CD14-positive monocyte (primary cell): Measurements from ENCODE around the gene SPON2. TPM values are rescaled to one million over a fixed set of nuclear protein-coding genes. Genes with fewer than 3 reads are reported as not detected.

Experiments used
- DNase-seq, 3 donors: peaks; one replicate each; pipeline ENCODE4 v3.0.0-alpha.2; 2011 to 2022
- H2AFZ ChIP-seq: 2 replicates; pipeline ENCODE4 v1.6.0; 2012; ENCODE audit warnings: mild to moderate bottlenecking, low read depth, low read length, inconsistent platforms; ENCODE audit not compliant: insufficient read depth, poor library complexity, severe bottlenecking
- H3K27ac ChIP-seq, 2 donors: 1 replicate in 1 of 2; 2 replicates in 1 of 2; pipeline ENCODE4 v1.5.1; 2012 to 2013; ENCODE audit warnings: low read length in 2 of 2, control low read depth in 1 of 2, inconsistent platforms in 1 of 2, low read depth in 1 of 2, mild to moderate bottlenecking in 1 of 2
- H3K27me3 ChIP-seq, 2 donors: one replicate each; pipeline versions ENCODE4 v1.6.0 to v1.6.1; 2011 to 2013; ENCODE audit warnings: low read length in 2 of 2; ENCODE audit not compliant: control insufficient read depth in 2 of 2, insufficient read depth in 2 of 2
- H3K36me3 ChIP-seq, 2 donors: replicated peaks in 1 of 2; 1 replicate in 1 of 2; 2 replicates in 1 of 2; pipeline versions ENCODE4 v1.5.1 to v1.6.1; 2012 to 2013; ENCODE audit warnings: low read length in 2 of 2, control low read depth in 1 of 2, inconsistent platforms in 1 of 2, mild to moderate bottlenecking in 1 of 2; ENCODE audit not compliant: insufficient read depth in 2 of 2, control insufficient read depth in 1 of 2
- H3K4me1 ChIP-seq, 2 donors: 1 replicate in 1 of 2; 2 replicates in 1 of 2; pipeline versions ENCODE4 v1.5.1 to v1.6.1; 2012 to 2013; ENCODE audit warnings: low read length in 2 of 2, control low read depth in 1 of 2, inconsistent platforms in 1 of 2, mild to moderate bottlenecking in 1 of 2, moderate library complexity in 1 of 2; ENCODE audit not compliant: insufficient read depth in 2 of 2, control insufficient read depth in 1 of 2
- H3K4me2 ChIP-seq: replicated peaks from 2 replicates; pipeline ENCODE3; 2012; ENCODE audit warnings: low read length, moderate library complexity, mild to moderate bottlenecking; ENCODE audit not compliant: poor library complexity, severe bottlenecking; ENCODE audit errors: extremely low read depth
- H3K4me3 ChIP-seq, 3 experiments: fragments of 200-600 bp in 1 of 3; sonication (generic) in 1 of 3; replicated peaks in 1 of 3; 1 replicate in 2 of 3; 2 replicates in 1 of 3; pipeline ENCODE4 v1.5.1; 2011 to 2013; ENCODE audit warnings: low read length in 3 of 3, mild to moderate bottlenecking in 3 of 3, control low read depth in 2 of 3, low read depth in 2 of 3, inconsistent platforms in 1 of 3, moderate library complexity in 1 of 3
- H3K79me2 ChIP-seq: 2 replicates; pipeline ENCODE4 v1.6.0; 2012; ENCODE audit warnings: mild to moderate bottlenecking, control low read depth, inconsistent platforms, low read length, moderate library complexity; ENCODE audit not compliant: insufficient read depth
- H3K9ac ChIP-seq: 2 replicates; pipeline ENCODE4 v1.6.0; 2017; ENCODE audit warnings: low read length, mild to moderate bottlenecking; ENCODE audit not compliant: insufficient read depth, poor library complexity, severe bottlenecking
- H3K9me3 ChIP-seq, 2 donors: replicated peaks in 1 of 2; 1 replicate in 1 of 2; 2 replicates in 1 of 2; pipeline versions ENCODE4 v1.5.1 to v1.6.1; 2012 to 2013; ENCODE audit warnings: low read length in 2 of 2, control low read depth in 1 of 2; ENCODE audit not compliant: control insufficient read depth in 1 of 2, insufficient read depth in 1 of 2
- H4K20me1 ChIP-seq: 2 replicates; pipeline ENCODE4 v1.6.0; 2012; ENCODE audit warnings: mild to moderate bottlenecking, low read length, control low read depth, moderate library complexity; ENCODE audit not compliant: insufficient read depth
- H3K27ac Mint-ChIP-seq, 7 donors: one replicate each; pipeline ENCODE4 v1.8.0; 2020; ENCODE audit warnings: mild to moderate bottlenecking in 7 of 7, mixed read lengths in 7 of 7, moderate library complexity in 6 of 7, inconsistent platforms in 2 of 7
- H3K27me3 Mint-ChIP-seq, 3 donors: one replicate each; pipeline ENCODE4 v1.8.0; 2021 to 2022; ENCODE audit warnings: low read depth in 3 of 3, mild to moderate bottlenecking in 3 of 3, mixed read lengths in 3 of 3, moderate library complexity in 3 of 3, inconsistent platforms in 1 of 3
- H3K36me3 Mint-ChIP-seq, 2 donors: one replicate each; pipeline ENCODE4 v1.8.0; 2020; ENCODE audit warnings: mixed read lengths in 2 of 2, inconsistent platforms in 1 of 2, mild to moderate bottlenecking in 1 of 2
- H3K4me1 Mint-ChIP-seq: one replicate; pipeline ENCODE4 v1.8.0; 2020; ENCODE audit warnings: mild to moderate bottlenecking, mixed read lengths
- H3K4me3 Mint-ChIP-seq, 2 donors: one replicate each; pipeline ENCODE4 v1.8.0; 2020; ENCODE audit warnings: mild to moderate bottlenecking in 2 of 2, mixed read lengths in 2 of 2, moderate library complexity in 1 of 2
- H3K9me3 Mint-ChIP-seq, 7 donors: one replicate each; pipeline ENCODE4 v1.8.0; 2020 to 2022; ENCODE audit warnings: mixed read lengths in 7 of 7, mild to moderate bottlenecking in 6 of 7, moderate library complexity in 6 of 7, inconsistent platforms in 2 of 7
- CTCF ChIP-seq: fragments of 200-600 bp; IDR thresholded peaks from one replicate; pipeline ENCODE4 v1.8.0; 2022; ENCODE audit warnings: antibody characterized with exemption, mild to moderate bottlenecking
- WGBS: methylation state at CpG from one replicate; pipeline ENCODE4 v1.1.5; 2013; ENCODE audit warnings: missing lambda C conversion rate; ENCODE audit not compliant: insufficient coverage; 5-methylcytosine and 5-hydroxymethylcytosine counted together
- intact Hi-C, 2 donors: fragments of 100-400 bp; cut with micrococcal nuclease; formaldehyde crosslinking; loops; one replicate each; pipeline versions ENCODE4 v1.15.0 to v1.15.1; 2023
- polyA plus RNA-seq, 3 donors: library from polyadenylated mRNA; depleted of rRNA in 1 of 3; unstranded in 2 of 3; stranded (reverse) in 1 of 3; fragments of 300-500 nt in 2 of 3; fragments of >200 nt in 1 of 3; fragmentation: Illumina TruSeq in 2 of 3; gene quantifications; 1 replicate in 2 of 3; 2 replicates in 1 of 3; pipeline ENCODE4 v1.2.3, GENCODE V29; 2012 to 2021

The SPON2 gene
- polyA plus RNA-seq, 3 donors = 0.74 to 1.4 (median 0.90) TPM

- Histone ChIP-seq H4K20me1 (no peaks in the 10 kb centered on the region), H3K79me2 (no peaks in the 10 kb centered on the region), H3K27me3 (peaks cover 0 to 3% of the 10 kb centered on the region in 2 donors), H3K9me3 (peaks cover 6 to 16% of the 10 kb centered on the region in 2 donors), H3K4me3 (no peak overlapping the region), H3K4me2 (no peak overlapping the region), H3K27ac (no peak overlapping the region), H3K36me3 (no peaks in the 10 kb centered on the region), H3K9ac (no peak overlapping the region), H2AFZ (no peak overlapping the region), H3K4me1 (peaks cover 15 to 25% of the 10 kb centered on the region in 2 donors)
- peaks cover 27% of the 10 kb centered on the region for H3K4me1 Mint-ChIP-seq
- H3K4me3 Mint-ChIP-seq = no peak overlapping the region
- intact Hi-C loops = loop anchor here in 1 of 2 donors (5.0 kb wide), 1 partner anchor 67 kb away; the partner anchor contains the start of gene CTBP1
- no peak for DNase-seq
- no peak for TF ChIP-seq CTCF
- 100% methylated on average over 1 of the region's 1 CpG for WGBS
- peaks cover 12 to 28% (median 21%) of the 10 kb centered on the region in 7 donors for H3K9me3 Mint-ChIP-seq
- H3K27ac Mint-ChIP-seq = no peak overlapping the region
- peaks cover 3 to 11% of the 10 kb centered on the region in 2 donors for H3K36me3 Mint-ChIP-seq
- peaks cover 2 to 7% (median 4%) of the 10 kb centered on the region in 3 donors for H3K27me3 Mint-ChIP-seq
Measured at GRCh38 chr4:1179976-1180375, 7.6 kb upstream of the SPON2 start.

- H3K4me3 ChIP-seq = no peak overlapping the region
- DNase-seq = no peak
- Mint-ChIP-seq H3K4me3 (no peak overlapping the region), H3K27ac (no peak overlapping the region), H3K27me3 (peaks cover 7 to 14% (median 9%) of the 10 kb centered on the region in 3 donors), H3K9me3 (peaks cover 12 to 28% (median 21%) of the 10 kb centered on the region in 7 donors), H3K36me3 (peaks cover 3 to 11% of the 10 kb centered on the region in 2 donors), H3K4me1 (peaks cover 18% of the 10 kb centered on the region)
- peaks cover 0 to 6% of the 10 kb centered on the region in 2 donors for H3K27me3 ChIP-seq
- no peak overlapping the region for H2AFZ ChIP-seq
- H3K27ac ChIP-seq = no peak overlapping the region
- no peaks in the 10 kb centered on the region for H4K20me1 ChIP-seq
- H3K4me1 ChIP-seq = peaks cover 7 to 16% of the 10 kb centered on the region in 2 donors
- no peak for TF ChIP-seq CTCF
- H3K36me3 ChIP-seq = no peaks in the 10 kb centered on the region
- WGBS = 87% methylated on average over 7 of the region's 7 CpGs
- intact Hi-C loops = no loop called here
- H3K4me2 ChIP-seq = no peak overlapping the region
- H3K9ac ChIP-seq = no peak overlapping the region
- no peaks in the 10 kb centered on the region for H3K79me2 ChIP-seq
- peaks cover 6 to 16% of the 10 kb centered on the region in 2 donors for H3K9me3 ChIP-seq
Measured at GRCh38 chr4:1179089-1179441, 6.7 kb upstream of the SPON2 start.
